ENCODE data around the gene PDE6B. TPM values are rescaled to one million over a fixed set of nuclear protein-coding genes. Genes with fewer than 3 reads are reported as not detected.

PDE6B gene
- total RNA-seq, 1 experiment from 2014 or later: 10.8 TPM

GRCh38 chr4:598925-599324 is 26.4 kb upstream of the PDE6B start:
- H3K36me3 Mint-ChIP-seq (ENCODE audit: insufficient read depth in 1 of 3, low read depth in 3 of 3): no peaks in the 10 kb centered on the region
- peaks cover 3% of the 10 kb centered on the region for H4K20me1 ChIP-seq (ENCODE audit: control insufficient read depth, insufficient read depth, insufficient read length)
- no peak overlapping the region for H2BK15ac ChIP-seq (ENCODE audit: low read depth, low read length)
- no peak overlapping the region for H3K27ac ChIP-seq (ENCODE audit: insufficient read length, low read depth, low read length)
- no peak overlapping the region for H2BK12ac ChIP-seq (ENCODE audit: insufficient read length, low read depth, low read length)
- H3K27me3 Mint-ChIP-seq (ENCODE audit: low read depth): peaks cover 59% of the 10 kb centered on the region
- H2BK20ac ChIP-seq (ENCODE audit: low read depth, low read length, poor library complexity, severe bottlenecking): no peak overlapping the region
- H3K79me1 ChIP-seq (ENCODE audit: insufficient read depth, low read depth, low read length, poor library complexity, severe bottlenecking): no peaks in the 10 kb centered on the region
- H4K8ac ChIP-seq (replicated peaks; ENCODE audit: insufficient read length, low read depth, low read length): no peak overlapping the region
- no peak overlapping the region for H4K91ac ChIP-seq (ENCODE audit: insufficient read length, low read depth, low read length)
- H2BK5ac ChIP-seq (ENCODE audit: insufficient read length, low read length): no peak overlapping the region
- H3K9me3 Mint-ChIP-seq: peaks cover 6 to 7% of the 10 kb centered on the region in 2 experiments; a peak in 3 of 5 replicates
- H3T11ph ChIP-seq (ENCODE audit: low read length): no peak overlapping the region
- H3K4me1 Mint-ChIP-seq: peaks cover 15 to 22% of the 10 kb centered on the region in 2 experiments
- no peaks in the 10 kb centered on the region for H3K79me2 ChIP-seq (ENCODE audit: insufficient read depth, low read length)
- no peak for DNase-seq
- H2AFZ ChIP-seq (ENCODE audit: low read length): no peak overlapping the region
- H3K27ac Mint-ChIP-seq: no peak overlapping the region
- H3K14ac ChIP-seq (ENCODE audit: insufficient read depth, low read length): no peak overlapping the region; the same call in 1 of the 2 replicates
- H3K4me1 ChIP-seq (ENCODE audit: insufficient read depth, low read length): no peaks in the 10 kb centered on the region
- no peak overlapping the region for H3K23ac ChIP-seq (ENCODE audit: insufficient read length, low read depth, low read length)
- no peak overlapping the region for H3K18ac ChIP-seq (ENCODE audit: insufficient read length, low read depth, low read length)
- no CpG with 5 or more reads among the region's 3 CpGs for WGBS (ENCODE audit: extremely low coverage, insufficient read length, low lambda C conversion rate)
- H3K4ac ChIP-seq (ENCODE audit: low read depth, low read length): no peak overlapping the region
- no peaks in the 10 kb centered on the region for H3K23me2 ChIP-seq (ENCODE audit: insufficient read length, low read depth, low read length, poor library complexity, severe bottlenecking)
- no peak overlapping the region for H4K5ac ChIP-seq (ENCODE audit: insufficient read length, low read depth, low read length)
- no peak overlapping the region for H3K4me2 ChIP-seq (ENCODE audit: insufficient read depth, insufficient read length, low read length)
- H2AK5ac ChIP-seq (ENCODE audit: insufficient read length, low read length): no peak overlapping the region
- no peaks in the 10 kb centered on the region for H3K27me3 ChIP-seq (ENCODE audit: insufficient read depth, low read length)
- H2BK120ac ChIP-seq (ENCODE audit: low read depth, low read length, poor library complexity, severe bottlenecking): no peak overlapping the region
- no peak overlapping the region for H3K9ac ChIP-seq (ENCODE audit: extremely low read depth, insufficient read length, low read length)
- TF ChIP-seq, protein P1, sequence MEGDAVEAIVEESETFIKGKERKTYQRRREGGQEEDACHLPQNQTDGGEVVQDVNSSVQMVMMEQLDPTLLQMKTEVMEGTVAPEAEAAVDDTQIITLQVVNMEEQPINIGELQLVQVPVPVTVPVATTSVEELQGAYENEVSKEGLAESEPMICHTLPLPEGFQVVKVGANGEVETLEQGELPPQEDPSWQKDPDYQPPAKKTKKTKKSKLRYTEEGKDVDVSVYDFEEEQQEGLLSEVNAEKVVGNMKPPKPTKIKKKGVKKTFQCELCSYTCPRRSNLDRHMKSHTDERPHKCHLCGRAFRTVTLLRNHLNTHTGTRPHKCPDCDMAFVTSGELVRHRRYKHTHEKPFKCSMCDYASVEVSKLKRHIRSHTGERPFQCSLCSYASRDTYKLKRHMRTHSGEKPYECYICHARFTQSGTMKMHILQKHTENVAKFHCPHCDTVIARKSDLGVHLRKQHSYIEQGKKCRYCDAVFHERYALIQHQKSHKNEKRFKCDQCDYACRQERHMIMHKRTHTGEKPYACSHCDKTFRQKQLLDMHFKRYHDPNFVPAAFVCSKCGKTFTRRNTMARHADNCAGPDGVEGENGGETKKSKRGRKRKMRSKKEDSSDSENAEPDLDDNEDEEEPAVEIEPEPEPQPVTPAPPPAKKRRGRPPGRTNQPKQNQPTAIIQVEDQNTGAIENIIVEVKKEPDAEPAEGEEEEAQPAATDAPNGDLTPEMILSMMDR (conservative IDR thresholded peaks at IDR 0.05): no peak
- H3K56ac ChIP-seq (ENCODE audit: insufficient read length, low read depth, low read length): no peak overlapping the region
- H3K9me3 ChIP-seq (ENCODE audit: control insufficient read depth, low read depth, low read length): no peaks in the 10 kb centered on the region
- H3K4me3 Mint-ChIP-seq: no peak overlapping the region

Data from H9 (cell line).